Stimulated activated CD4-positive, alpha-beta T cell treated with anti-CD3 and anti-CD28 coated beads, Interleukin-4, amount 100 ng/mL, for 1 hour (primary cell): Measurements from ENCODE around the gene TMEM255B.
"Not testable (repeated sequence)": the region's sequence is repeated elsewhere in the genome, so short reads cannot be mapped to it uniquely, and the experiment has no call there.

Experiments
- DNase-seq: peaks from one replicate; pipeline ENCODE4 v3.0.0-alpha.2; 2020

TMEM255B gene

DNA sequence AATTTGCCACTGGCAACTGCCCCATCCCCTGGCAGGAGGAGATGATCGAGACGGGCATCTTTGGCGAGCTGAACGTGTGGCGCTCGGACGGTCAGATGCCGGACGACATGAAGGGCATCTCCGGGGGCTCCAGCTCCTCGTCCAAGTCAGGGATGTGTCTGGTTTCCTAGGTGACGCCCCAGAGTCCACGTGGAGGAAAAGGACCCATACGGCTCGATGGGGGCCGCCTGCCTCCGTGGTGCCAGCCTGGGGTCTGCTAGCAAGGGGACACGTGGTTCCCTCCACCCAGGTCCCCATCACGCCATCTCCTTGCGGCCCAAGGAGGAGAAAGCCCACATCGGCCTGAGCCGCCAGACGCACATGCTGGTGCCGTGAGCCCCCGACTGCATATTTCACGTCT is 23.8 kb upstream of the TMEM255B start:
- no peak for DNase-seq

DNA sequence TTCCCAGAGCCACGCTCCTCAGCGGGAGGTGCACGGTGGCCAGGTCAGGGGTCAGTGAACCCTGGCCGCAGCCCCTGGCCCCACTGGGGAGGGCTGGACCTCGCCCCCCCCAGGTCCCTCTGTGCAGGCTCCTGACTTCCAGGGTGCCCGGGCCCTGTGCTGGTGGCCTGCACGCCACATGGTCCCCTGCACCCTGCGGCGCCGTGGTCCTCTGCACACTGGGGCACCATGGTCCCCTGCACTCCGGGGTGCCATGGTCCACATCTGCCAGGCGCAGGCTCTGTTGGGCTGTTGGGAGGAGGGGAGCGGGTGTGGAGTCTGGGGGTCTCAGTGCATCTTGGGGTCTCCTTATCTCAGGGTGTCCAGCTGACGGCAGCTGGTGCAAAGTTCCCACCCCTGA is 23.3 kb upstream of the TMEM255B start:
- no peak for DNase-seq

DNA sequence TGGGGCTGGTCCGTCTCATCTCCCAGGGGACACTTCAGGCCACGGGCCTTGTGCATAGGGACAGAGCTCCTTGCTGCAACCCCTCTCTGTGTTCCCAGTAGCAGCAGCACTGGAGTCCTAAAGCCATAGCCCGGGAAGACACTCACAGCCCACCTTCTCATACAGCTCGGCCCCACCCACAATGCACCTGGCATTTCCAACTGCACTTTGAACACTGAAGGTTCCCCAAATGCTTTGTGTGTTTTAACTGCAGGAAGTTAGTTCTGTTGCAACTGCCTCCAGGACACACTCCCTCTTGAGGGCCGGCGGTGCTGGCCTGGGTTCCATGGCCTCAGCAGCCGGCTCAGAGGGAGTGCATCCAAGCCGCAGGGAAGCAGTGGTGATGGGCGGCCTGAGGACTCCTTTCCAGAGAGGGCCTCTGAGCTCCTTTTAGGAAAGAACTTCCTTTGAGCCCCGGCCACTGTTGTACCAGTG is 22.7 kb upstream of the TMEM255B start:
- DNase-seq = no peak

DNA sequence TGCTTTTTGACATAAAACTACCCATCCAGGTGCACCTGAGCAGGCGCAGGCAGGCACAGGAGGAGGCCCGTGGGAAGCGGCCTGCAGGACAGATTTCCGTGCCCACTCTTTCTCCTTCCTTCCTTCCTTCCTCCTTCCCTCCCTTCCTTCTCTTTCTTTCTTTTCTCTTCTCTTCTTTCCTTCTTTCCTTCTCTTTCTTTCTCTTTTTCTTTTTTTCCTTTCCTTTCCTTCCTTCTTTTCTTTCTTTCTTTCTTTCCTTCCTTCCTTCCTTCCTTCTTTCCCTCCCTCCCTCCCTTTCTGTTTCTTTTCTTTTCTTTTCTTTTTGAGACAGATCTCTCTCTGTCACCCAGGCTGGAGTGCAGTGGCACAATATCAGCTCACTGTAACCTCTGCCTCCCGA is 21.2 kb upstream of the TMEM255B start:
- no peak for DNase-seq

DNA sequence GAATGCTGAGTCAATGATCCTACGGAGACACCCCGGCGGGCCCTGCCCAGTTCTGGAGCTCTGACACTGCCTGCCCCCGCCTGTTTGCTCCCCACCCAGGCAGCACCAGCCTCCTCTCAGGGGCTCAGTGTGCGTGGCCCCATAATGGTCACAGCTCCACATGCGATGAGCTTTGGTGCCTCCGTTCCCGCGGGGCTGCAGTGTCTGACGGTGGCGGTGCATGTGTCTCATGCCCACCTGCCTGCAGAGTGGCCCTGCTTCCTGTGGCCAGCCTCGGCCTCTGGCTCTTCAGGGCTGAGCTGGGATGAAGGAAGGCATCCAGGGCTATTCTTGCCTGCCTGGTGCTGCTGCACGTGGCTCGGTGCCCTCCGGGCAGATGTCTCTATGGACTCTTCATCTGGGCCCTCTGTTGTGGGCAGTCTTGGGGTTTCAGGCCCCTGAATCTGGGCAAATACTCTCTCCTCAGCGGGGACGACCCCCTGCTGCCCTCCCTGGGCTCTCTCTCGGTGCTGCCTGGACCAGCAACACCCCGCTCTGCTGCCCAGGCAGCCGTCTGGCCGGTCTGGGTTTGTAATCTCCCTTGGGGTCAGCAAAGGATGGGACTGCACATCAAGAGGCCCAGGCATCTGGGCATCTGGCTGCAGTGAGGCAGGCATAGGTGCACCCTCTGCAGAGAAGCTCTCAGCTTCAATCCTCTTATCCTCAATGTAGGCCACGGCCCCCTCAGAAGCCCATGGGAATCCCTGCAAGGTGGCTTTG is 19.3 kb upstream of the TMEM255B start:
- DNase-seq = no peak

DNA sequence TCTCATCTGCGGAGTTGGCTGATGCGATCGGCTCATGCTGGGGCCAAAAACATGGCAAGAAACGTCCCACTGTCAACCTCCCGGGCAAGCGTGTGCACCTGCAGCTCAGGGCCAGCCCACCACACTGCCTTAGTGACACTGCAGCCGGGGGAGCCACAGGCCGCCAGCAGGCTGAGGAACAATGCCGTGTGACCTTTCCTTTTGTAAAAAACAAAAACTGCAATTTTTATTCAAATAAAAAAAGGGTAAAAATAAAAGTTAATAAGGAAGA is 18.8 kb upstream of the TMEM255B start:
- DNase-seq = no peak

DNA sequence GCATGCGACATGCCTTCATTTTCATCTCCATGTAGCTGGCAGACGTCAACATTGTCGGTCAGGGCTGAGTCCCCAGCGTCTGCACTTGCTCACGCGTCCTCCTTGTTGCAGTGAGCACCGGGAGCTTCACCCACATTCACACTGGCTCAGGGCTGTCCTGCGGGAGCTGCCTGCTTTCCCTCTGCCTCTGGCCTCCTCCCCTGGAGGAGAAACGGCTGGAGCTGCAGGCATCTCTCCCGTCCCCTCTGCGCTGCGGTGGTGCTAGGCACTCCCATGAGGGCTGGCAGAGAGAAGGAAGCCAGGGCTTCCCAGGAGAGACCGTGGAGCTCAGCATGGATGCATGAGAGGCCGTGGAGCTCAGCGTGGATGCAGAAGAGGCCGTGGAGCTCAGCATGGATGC is 18.4 kb upstream of the TMEM255B start:
- DNase-seq = no peak

DNA sequence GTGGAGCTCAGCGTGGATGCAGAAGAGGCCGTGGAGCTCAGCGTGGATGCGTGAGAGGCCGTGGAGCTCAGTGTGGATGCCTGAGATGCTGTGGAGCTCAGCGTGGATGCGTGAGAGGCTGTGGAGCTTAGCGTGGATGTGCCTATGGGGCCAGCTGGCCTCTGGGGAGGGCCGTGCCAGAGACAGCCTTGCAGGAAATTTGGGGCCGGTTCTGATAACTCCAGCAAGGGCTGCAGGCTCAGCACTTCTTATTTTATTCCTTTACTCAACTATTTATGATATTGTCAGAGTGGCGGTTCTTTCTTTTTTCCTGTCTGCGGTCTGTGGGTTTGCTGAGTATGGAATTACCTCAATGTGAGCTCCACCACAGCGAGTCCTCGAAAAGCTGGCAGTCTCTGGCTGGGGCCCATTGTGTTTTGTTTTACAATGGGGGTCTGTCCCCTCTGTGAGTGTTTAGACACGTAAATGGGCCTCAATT is 17.8 kb upstream of the TMEM255B start:
- no peak for DNase-seq

DNA sequence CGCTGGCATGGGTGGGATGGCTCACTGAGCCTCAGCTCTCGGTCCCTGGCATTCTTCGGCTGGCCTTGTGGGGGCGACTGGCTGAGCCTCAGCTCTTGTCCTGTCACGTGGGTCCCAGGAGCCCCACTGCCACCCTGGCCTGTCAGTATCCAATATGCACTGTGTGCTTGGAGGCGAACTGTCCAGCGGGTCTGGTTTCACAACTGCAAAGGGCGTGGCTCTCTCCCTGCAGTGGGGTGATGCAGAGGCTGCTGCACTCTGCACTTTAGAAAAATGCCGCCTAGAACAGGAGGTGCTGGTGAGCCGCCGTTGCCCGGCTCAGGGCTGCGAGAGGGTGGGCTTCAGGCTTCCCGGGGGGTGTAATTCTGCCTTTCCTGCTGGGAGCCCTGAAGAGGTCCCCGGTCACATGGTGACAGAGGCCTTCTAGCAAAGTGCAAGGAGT is 17.0 kb upstream of the TMEM255B start:
- DNase-seq = peak; percentile 24

DNA sequence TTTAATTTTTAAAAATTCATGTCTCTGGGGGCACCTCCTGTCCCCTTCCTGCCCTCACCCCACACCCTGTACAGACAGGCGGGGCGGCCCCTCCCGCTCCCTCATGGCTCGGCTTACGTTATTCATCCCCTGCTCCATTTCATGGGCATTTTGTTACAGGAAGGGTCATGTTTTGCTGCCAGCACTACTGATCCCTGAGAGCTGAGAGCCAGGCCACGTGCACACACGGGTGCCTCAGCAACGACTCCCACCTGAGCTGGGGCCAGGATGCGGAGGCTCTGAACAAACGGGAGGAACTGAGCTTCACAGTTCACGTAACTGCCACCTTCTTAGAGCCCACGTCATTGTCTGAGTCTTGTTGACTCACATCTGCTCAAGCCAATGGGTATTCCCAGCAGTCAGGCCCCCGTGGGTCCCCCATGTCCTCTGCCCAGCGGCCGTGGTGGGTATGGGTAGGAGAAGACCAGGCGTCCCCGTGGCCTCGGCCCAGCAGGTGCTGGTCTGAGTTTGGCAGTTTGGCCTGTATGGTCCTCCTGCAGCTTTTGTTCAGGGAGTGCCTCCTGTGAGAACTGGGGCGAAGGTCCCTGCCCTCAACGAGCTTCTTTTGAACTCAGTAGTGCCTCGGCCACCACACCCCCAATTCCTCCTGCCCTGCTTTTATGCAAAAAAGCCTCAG is 16.4 kb upstream of the TMEM255B start:
- DNase-seq = no peak

DNA sequence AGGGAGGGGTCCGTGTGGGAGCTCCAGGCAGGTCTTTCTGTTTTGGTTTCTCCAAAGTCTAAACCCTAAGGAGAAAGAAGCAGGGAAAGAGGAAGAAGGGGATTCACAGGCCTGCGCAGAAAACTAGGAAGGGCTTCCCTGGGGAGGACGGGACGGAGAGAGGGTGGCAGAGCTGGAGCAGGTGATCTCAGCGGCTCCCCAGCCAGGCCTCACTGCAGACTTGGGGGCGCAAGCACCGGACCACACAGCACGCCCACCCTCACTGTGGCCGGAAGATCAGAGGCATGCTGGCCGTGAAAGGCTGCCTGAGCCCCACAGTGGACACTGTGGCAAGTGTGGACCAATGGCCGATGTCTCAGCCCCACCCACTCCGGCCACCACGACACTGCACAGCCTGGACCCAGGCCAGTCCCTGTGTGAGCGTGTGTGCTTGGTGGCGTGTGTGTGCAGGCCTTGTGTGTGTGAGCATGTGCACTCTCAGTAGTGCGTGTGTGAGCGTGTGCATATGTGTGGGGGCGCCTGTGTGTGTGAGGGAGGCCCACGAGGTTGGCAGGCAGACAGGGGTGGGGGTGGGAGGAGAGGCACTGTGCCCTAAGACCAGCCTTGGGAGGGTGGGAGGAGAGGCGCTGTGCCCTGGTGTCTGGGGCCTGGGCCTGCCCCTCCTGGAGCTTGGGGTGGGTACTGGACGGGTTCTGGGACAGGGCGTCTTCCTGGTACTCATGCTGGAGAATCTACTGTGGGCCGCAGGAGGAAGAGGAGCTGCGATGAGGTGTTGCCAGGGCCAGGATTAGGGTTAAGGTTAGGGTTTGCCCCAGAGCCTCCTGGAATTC is 15.4 kb upstream of the TMEM255B start:
- DNase-seq = no peak

DNA sequence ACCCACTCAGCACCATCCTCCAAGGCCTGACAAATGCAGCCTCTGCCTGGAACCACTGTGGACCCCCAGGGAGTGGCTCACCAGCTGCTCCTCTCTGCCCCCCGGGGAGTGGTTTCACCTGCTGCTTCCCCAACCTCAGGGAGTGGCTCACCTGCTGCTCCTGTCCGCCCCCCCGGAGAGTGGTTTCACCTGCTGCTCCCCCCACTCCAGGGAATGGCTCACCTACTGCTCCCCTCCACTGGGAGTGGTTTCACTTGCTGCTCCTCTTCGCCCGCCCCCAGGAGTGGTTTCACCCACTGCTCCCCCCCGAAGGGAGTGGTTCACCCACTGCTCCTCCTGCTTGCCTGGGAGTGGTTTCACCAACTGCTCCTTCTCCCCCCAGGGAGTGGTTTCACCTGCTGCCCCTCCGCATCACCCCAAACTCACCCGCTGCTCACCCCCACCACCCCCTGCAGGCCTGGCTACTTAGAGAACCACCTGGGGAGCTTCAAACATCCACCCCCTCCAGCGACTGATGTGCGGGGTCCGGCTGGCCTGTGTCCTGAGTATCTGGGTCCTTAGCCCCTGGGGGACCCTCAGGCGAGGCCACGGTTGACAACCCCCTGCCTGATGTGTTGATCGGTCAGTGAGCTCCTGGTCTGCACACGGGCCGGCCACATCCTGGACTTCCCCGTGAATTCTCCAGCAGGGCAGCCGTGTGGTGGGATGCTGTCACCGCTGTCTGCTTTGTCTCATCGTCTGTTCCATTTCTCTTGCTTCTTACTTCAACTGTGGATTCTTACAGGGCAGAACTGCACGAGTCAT is 14.6 kb upstream of the TMEM255B start:
- no peak for DNase-seq

DNA sequence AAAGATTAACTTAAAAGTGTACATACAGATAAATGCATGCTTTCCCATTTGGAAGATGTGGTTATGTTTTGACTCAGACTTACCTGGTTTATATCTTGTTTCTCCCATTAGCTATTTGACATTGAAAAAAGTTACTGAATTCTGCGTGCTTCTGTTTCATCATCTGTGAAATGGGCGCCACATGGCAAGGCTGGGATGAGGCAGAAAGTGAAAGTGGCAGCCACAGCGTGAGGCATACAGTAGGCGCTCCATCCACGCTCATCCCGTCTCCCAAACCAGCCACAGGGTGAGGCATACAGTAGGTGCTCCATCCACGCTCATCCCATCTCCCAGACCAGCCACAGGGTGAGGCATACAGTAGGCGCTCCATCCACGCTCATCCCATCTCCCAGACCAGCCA is 14.0 kb upstream of the TMEM255B start:
- DNase-seq = no peak

DNA sequence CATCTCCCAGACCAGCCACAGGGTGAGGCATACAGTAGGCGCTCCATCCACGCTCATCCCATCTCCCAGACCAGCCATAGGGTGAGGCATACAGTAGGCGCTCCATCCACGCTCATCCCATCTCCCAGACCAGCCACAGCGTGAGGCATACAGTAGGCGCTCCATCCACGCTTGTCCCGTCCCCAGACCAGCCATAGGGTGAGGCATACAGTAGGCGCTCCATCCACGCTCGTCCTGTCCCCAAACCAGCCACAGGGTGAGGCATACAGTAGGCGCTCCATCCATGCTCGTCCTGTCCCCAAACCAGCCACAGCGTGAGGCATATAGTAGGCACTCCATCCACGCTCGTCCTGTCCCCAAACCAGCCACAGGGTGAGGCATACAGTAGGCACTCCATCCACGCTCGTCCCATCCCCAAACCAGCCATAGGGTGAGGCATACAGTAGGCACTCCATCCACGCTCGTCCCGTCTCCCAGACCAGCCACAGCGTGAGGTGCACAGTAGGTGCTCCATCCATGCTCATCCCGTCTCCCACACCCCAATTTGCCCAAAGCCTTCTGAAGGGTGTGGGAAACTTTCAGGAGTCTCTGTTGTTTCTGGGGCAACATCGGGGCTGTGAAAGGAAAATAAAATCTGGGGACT is 13.4 kb upstream of the TMEM255B start:
- DNase-seq = not testable (repeated sequence)

DNA sequence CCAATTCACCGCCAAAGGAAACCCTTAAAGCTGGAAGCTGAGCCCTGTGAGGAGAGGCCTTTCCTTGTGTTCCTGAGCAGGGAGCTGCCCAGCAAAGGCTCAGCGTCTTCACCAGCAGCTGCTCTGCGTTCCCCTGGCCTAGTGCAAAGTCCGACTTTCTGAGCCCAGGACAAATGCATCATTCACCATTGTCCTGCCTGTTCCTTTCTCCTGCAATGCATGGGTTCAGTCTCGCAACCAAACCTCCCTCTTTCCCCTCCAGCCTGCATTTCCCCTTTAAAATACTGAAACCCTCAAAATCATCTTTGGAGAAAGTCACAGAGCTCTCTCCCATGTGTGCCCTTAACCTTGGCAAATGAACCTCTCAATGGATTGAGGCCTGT is 12.9 kb upstream of the TMEM255B start:
- DNase-seq = no peak

DNA sequence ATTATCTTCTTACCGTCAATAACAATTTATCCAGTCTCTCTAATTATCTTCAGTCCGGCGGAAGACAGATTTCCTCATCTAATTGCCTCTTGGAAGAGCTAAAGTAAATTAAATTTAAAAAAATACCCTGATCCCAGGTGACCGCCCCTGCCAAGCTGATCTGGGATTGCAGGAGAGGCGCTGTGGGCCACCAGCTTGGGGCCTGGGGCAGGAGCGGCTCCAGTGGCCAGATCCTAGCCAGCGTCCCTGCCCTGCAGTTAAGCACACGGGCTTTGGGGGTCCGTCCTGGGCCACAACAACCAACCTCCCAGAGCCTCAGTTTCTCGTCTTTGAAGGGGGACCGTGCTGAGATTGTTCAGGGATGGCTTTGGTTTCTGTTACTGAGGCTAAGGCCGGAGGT is 12.4 kb upstream of the TMEM255B start:
- DNase-seq = no peak

DNA sequence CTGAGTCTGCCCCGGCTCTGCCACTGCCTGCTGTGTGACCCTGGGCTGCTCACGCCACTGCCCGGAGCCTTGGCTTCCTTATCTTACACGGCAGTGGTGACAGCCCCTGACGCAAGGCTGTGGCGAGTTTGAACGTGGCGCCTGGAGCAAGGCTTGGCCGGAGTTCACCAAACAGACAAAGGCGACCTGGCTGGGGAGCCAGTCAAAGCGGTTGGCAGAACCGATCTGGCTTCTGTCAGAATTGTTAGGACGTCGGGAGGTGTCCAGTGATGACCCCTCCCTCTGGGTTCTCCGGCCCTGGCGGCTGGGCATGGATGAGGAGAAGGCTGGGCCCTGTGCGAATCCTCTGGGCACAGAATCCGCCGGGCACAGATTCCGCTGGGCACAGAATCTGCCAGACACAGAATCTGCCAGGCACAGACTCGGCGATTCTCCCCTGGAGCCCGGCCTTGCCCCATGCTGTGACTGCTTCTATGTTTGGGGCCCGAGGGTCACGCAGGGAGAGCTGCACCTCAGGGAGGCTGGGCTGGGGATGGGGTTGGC is 11.7 kb upstream of the TMEM255B start:
- no peak for DNase-seq

DNA sequence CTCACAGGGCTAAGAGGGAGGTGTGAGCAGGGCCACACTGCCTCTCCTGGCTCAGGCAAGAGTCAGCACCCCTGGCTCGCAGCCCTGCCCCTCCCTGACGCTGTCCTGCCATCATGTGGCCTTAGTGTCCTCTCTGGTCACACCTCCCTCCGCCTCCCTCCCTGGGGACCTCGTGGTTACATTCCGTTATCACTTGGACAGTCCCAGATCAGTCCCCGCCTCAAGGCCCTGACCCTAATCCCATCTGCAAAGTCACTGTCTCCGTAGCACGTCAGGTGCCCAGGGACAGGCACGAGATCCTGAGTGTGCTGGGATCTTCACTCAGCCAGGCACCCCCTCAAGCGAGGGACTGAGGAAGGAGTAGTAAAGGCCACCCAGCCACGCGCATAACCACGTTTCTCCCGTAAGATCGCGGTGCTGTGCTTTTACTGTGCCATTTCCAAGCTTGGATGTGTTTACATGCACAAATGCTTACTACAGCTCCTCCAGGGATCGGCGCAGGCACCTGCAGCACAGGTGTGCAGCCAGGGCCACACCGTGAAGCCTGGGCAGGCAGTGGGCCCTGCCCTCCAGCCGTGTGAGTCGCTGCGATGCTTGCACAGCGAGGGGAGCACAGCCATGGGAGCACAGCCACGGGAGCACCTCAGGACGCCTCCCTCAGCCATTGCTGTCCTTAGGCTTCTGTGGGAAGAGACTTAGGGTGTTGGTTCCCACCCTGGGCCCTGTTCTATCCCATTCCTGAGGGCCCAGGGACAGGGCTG is 10.7 kb upstream of the TMEM255B start:
- no peak for DNase-seq

DNA sequence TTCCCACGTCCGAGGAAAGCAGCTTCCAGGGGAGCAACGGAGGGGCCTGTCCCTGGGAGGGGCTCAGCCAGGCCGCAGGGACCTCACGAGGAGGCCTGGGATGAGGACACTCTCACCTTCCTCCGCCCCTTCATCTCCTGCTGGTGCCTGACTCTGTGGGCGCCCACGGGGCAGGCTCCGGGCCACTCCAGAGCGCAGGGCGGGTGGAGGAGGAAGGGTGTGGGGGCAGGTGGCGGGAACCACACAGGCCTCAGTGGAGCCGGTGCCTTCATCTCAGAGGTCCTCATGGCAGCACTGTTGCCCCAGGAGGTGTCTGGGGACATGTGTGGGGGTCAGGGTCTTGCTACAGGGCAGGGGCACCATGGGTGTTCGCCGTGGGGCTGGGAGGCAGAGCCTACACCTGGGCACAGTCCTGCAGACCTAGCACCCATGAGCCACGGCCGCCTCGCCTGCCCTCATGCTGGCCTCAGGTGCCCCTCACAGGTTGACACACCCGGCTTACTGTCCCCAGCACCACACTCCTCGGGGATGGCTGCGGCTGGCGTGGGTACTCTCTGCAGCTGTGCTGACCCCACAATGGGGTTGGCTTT is 10.1 kb upstream of the TMEM255B start:
- no peak for DNase-seq

DNA sequence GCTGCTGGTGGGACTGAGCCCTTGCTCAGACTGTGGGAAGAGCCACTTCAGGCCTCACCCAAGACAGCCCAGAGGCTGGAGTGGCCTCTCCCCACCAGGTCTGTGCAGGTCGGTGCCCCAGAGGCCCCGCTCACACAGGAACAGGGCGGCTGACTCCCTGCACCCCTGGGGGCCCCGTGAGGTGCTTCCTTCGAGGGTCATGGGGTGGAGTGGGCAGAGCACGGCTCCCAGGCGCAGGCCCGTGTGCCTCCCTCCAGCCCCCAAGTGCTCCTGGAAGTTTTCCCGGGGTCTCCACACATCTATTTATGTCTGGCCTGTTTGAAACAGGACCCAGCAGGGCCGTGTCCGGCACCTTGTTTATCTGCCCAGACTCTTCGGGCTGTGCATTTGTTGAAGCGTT is 9.5 kb upstream of the TMEM255B start:
- DNase-seq = no peak

DNA sequence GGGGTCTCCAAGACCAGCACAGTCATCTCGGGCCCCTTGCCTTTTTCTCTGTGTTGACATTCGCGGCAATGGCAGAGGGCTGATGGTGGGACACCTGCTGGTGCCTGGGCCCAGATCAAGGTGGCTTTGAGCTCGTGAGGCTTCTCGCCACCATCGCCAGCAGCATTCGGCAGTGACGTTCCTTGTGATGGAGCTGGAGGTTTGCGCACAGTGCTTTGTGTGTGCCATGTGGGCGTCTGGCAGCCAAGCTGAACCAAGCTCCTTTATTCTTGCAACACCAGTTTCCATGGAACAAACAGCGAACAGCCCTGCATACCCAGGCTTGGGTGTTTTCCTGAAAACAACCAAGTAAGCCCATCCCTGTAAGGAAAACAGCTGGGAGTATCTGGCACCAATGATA is 9.1 kb upstream of the TMEM255B start:
- DNase-seq = no peak
